HG02798 (cell line): Measurements from ENCODE around the gene SLC15A4.
"Not testable (repeated sequence)": the region's sequence is repeated elsewhere in the genome, so short reads cannot be mapped to it uniquely, and the experiment has no call there.

Experiments
- ATAC-seq: cut with Tn5 transposase; IDR thresholded peaks from one replicate; pipeline ENCODE4 v1.9.1; 2021; ENCODE audit warnings: mild to moderate bottlenecking; ENCODE audit not compliant: unreplicated experiment, poor library complexity

SLC15A4 gene

GRCh38 chr12:128815779-128816642, 7.7 kb downstream of the SLC15A4 start:
- ATAC-seq, result no peak

- no peak for ATAC-seq
Measured at GRCh38 chr12:128814411-128815261, 9.1 kb downstream of the SLC15A4 start.

- ATAC-seq, result peak; percentile 31
Measured at GRCh38 chr12:128813883-128814282, 9.9 kb downstream of the SLC15A4 start.

GRCh38 chr12:128813392-128813791, 10.4 kb downstream of the SLC15A4 start:
- ATAC-seq, result no peak

GRCh38 chr12:128811806-128812205, 12.0 kb downstream of the SLC15A4 start:
- peak; percentile 25 for ATAC-seq

- ATAC-seq, result peak; percentile 85
Measured at GRCh38 chr12:128810182-128811127, 13.3 kb downstream of the SLC15A4 start.

GRCh38 chr12:128808651-128809050, 15.1 kb downstream of the SLC15A4 start:
- ATAC-seq, result no peak

GRCh38 chr12:128807161-128807724, 16.5 kb downstream of the SLC15A4 start:
- ATAC-seq, result no peak

GRCh38 chr12:128806573-128806972, 17.2 kb downstream of the SLC15A4 start:
- ATAC-seq, result no peak

- not testable (repeated sequence) for ATAC-seq
Measured at GRCh38 chr12:128805406-128805805, 18.4 kb downstream of the SLC15A4 start.

- no peak for ATAC-seq
Measured at GRCh38 chr12:128804762-128805161, 19.0 kb downstream of the SLC15A4 start.

GRCh38 chr12:128803788-128804187, 20.0 kb downstream of the SLC15A4 start:
- ATAC-seq, result no peak

- ATAC-seq, result no peak
Measured at GRCh38 chr12:128802756-128803155, 21.0 kb downstream of the SLC15A4 start.

- ATAC-seq, result no peak
Measured at GRCh38 chr12:128801879-128802391, 21.8 kb downstream of the SLC15A4 start.

- ATAC-seq, result no peak
Measured at GRCh38 chr12:128800606-128801005, 23.2 kb downstream of the SLC15A4 start.

- ATAC-seq, result no peak
Measured at GRCh38 chr12:128798571-128799341, 25.0 kb downstream of the SLC15A4 start.

- peak; percentile 48 for ATAC-seq
Measured at GRCh38 chr12:128797119-128798118, 26.3 kb downstream of the SLC15A4 start.
